Naive thymus-derived CD8-positive, alpha-beta T cell (primary cell): Measurements from ENCODE around the gene DDX39A. TPM values are rescaled to one million over a fixed set of nuclear protein-coding genes. Genes with fewer than 3 reads are reported as not detected.

Source experiments
- ATAC-seq, 2 donors: fragments of 150-1000 bp; cut with Tn5 transposase in 1 of 2; sonication (Bioruptor Pico), chemical (Tn5 transposase) in 1 of 2; 1 replicate in 1 of 2; 2 replicates in 1 of 2; pipeline ENCODE4 v1.10.0; 2021; ENCODE audit warnings: mild to moderate bottlenecking in 2 of 2, moderate library complexity in 2 of 2
- POLR2A ChIA-PET: fragments of 350-600 bp; sonication (Branson Sonifier 250); formaldehyde crosslinking; loops from one replicate; lab custom pipeline; 2021; ENCODE audit warnings: antibody characterized with exemption; lab: Charles Lee
- DNase-seq, 10 donors: peaks; one replicate each; pipeline versions ENCODE4 v3.0.0 to v3.0.0-alpha.2; 2020 to 2022
- H3K27ac Mint-ChIP-seq, 10 donors: one replicate each; pipeline ENCODE4 v1.8.0; 2020 to 2022; ENCODE audit warnings: mild to moderate bottlenecking in 10 of 10, mixed read lengths in 10 of 10, moderate library complexity in 4 of 10, inconsistent platforms in 1 of 10
- H3K27me3 Mint-ChIP-seq, 5 donors: one replicate each; pipeline ENCODE4 v1.8.0; 2021 to 2022; ENCODE audit warnings: mixed read lengths in 5 of 5
- H3K36me3 Mint-ChIP-seq, 3 donors: one replicate each; pipeline ENCODE4 v1.8.0; 2020 to 2022; ENCODE audit warnings: mixed read lengths in 3 of 3, mild to moderate bottlenecking in 2 of 3, inconsistent platforms in 1 of 3
- H3K4me1 Mint-ChIP-seq, 4 donors: one replicate each; pipeline ENCODE4 v1.8.0; 2021 to 2022; ENCODE audit warnings: mixed read lengths in 4 of 4
- H3K4me3 Mint-ChIP-seq, 10 donors: one replicate each; pipeline ENCODE4 v1.8.0; 2020 to 2022; ENCODE audit warnings: mild to moderate bottlenecking in 10 of 10, mixed read lengths in 10 of 10, moderate library complexity in 6 of 10, inconsistent platforms in 1 of 10
- H3K9me3 Mint-ChIP-seq, 9 donors: one replicate each; pipeline ENCODE4 v1.8.0; 2020 to 2022; ENCODE audit warnings: mixed read lengths in 9 of 9, mild to moderate bottlenecking in 3 of 9, inconsistent platforms in 1 of 9, moderate library complexity in 1 of 9
- polyA plus RNA-seq, 3 donors: library from polyadenylated mRNA; unstranded; fragments of 300-500 nt; fragmentation: Illumina TruSeq; gene quantifications; one replicate each; pipeline ENCODE4 v1.2.3, GENCODE V29; 2021
- total RNA-seq, 8 experiments: library from RNA in 2 of 8; stranded (reverse) in 2 of 8; gene quantifications; one replicate each; pipeline ENCODE4 v1.2.3 and lab custom pipeline; 2021 to 2026

Gene DDX39A
- total and polyA plus RNA-seq, 5 experiments from 2014 or later = 96.0 to 165 (median 136) TPM

DNA sequence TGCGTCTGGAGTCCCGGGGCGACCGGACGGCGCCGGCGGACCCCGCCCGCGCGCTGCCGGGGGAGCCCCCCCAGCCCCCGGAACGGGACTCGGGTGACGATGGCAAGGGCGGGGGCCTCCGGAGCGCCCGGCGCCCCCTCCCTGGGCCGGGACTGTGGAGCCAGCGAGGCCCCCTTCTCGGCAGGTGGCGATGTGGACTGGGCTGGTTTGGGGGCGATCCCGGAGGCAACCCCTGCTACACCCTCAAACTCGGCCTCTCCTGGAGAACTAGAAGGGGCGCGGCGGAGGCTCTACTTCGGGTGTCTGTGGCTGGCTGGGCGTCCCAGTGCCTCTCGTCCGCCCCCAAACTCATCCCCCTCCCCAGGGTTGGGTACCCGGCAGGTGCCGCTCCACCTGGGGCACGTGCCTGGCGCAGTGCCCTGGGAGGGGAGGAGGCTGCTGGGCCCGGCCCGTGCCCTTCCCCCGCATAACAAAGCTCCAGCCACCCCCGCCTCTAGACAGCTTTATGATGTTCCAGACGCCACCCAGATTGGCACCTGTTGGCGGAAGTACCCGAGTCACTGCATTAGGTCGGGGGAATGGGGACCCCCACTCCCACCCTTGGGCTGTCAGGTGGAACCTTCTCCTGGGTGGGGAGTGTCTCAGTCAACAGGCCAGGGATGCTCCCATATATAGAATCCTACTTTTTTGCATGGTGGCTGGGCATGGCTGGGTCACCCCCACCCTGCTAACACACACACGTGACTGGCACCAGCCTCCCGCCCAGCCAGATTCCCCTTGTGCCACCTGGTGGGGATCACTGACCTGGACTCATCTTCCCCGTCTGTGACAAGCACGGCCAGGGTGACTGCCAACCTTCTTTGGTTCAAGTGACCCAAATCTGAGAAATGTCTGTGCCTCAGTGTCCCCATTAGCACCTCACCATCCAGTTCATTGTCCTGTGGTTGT is 14.7 kb upstream of the DDX39A start:
- POLR2A ChIA-PET = interaction anchor here (0.7 to 2.2 kb wide), 10 partner anchors 15 to 268 kb away, joined by 3 to 9 read pairs (median 3); partner anchors contain the start of genes ADGRE5, DDX39A and DNAJB1
- no peaks in the 10 kb centered on the region for H3K9me3 Mint-ChIP-seq

DNA sequence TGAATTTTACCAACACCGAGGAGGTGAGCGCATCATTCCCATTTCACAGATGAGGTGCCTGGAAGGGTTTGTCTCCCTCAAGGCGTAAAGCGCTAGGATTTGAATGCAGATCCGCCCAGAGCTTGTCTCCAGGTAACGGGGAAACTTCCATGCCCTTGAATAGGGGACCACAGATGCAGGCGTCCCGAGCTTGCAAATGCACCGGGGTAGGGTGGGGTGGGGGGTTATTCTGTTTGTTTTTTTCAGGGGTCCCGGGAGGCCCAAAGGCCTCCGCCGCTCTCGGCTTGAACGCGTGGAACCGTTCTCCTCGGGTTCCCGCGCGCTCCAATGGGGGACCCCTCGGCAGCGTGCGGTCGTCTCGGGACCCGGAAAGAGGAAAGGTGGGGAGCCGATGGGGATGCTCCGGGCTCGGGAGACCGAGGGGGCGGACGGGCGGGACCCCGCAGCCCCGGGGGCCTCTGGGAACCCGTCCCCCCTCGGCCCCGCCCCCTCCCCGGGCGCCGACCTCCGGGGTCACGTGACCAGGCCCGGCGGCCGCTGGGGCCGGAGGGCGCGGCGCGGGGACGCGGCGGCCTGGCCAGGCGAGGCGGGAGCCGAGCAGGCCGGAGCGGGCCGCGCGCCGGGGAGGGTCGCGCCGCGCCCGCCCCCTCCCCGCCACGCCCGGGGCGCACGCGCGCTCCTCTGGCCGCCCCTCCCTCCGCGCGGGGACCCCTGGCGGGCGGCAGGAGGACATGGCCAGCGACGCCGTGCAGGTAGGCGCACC is 13.8 kb upstream of the DDX39A start, which contains the start of gene PKN1:
TSS of gene PKN1 (plus strand) at position 516 of the 763 bp plus-strand sequence. CDS start at position 732, 216 bp downstream.
- Mint-ChIP-seq H3K4me3 (peak within 1 kb of the TSS; percentile 76 to 93 (median 87)), H3K36me3 (peaks cover 0 to 13% (median 0%) of the 10 kb centered on the region in 3 donors), H3K27ac (peak within 1 kb of the TSS; percentile 87 to 96 (median 93)), H3K4me1 (peaks cover 10 to 46% (median 38%) of the 10 kb centered on the region in 4 donors), H3K27me3 (peaks cover 0 to 1% (median 0%) of the 10 kb centered on the region in 5 donors), H3K9me3 (no peaks in the 10 kb centered on the region)
- DNase-seq = peak in 7 of 10 donors; percentile 27 to 60 (median 51)
- ATAC-seq = peak; percentile 20 to 48
- POLR2A ChIA-PET = interaction anchor here (0.6 to 3.1 kb wide), 18 partner anchors 8 to 1500 kb away, joined by 3 to 36 read pairs (median 4); partner anchors contain the start of genes DDX39A and GIPC1

More for the DNA sequence above, 14.7 kb upstream of the DDX39A start:
- peaks cover 12 to 55% (median 44%) of the 10 kb centered on the region in 4 donors for H3K4me1 Mint-ChIP-seq
- ATAC-seq (peak; percentile 68 to 77), DNase-seq (peak in 9 of 10 donors; percentile 48 to 81 (median 57))
- peak overlapping the region; percentile 83 to 96 (median 92) for H3K27ac Mint-ChIP-seq
- peak overlapping the region; percentile 64 to 90 (median 84) for H3K4me3 Mint-ChIP-seq
- peaks cover 0 to 1% (median 0%) of the 10 kb centered on the region in 5 donors for H3K27me3 Mint-ChIP-seq
- peaks cover 0 to 13% (median 0%) of the 10 kb centered on the region in 3 donors for H3K36me3 Mint-ChIP-seq

DNA sequence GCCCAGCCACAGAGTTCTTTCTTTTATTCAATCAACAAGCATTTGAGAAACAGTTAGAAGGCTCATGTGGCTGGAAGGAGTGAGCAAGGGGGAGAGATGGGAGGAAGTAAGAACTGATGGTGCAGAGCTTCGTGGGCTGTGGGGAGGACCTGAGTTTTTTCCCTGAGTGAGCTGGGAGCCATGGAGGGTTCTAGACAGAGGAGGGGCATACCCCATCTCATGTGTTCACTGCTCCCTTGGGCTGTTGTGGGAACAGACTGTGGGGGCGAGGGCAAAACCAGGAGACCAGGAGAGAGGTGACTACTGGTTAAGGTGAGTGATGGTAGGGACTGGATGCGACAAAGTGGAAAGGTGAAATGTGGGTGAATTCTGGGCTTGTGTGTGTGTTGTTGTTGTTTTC is 11.6 kb upstream of the DDX39A start:
- peak overlapping the region in 5 of 10 donors; percentile 44 to 83 (median 73) for H3K27ac Mint-ChIP-seq
- DNase-seq (no peak), ATAC-seq (no peak)
- POLR2A ChIA-PET = interaction anchor here (0.6 to 3.1 kb wide), 6 partner anchors 9 to 366 kb away, joined by 3 to 36 read pairs (median 4); partner anchors contain the start of gene DDX39A
- H3K4me3 Mint-ChIP-seq = peak overlapping the region in 6 of 10 donors; percentile 24 to 63 (median 39)
- peaks cover 8 to 30% (median 25%) of the 10 kb centered on the region in 4 donors for H3K4me1 Mint-ChIP-seq
- H3K27me3 Mint-ChIP-seq = peaks cover 0 to 1% (median 0%) of the 10 kb centered on the region in 5 donors
- peaks cover 0 to 2% (median 0%) of the 10 kb centered on the region in 3 donors for H3K36me3 Mint-ChIP-seq
- H3K9me3 Mint-ChIP-seq = no peaks in the 10 kb centered on the region

DNA sequence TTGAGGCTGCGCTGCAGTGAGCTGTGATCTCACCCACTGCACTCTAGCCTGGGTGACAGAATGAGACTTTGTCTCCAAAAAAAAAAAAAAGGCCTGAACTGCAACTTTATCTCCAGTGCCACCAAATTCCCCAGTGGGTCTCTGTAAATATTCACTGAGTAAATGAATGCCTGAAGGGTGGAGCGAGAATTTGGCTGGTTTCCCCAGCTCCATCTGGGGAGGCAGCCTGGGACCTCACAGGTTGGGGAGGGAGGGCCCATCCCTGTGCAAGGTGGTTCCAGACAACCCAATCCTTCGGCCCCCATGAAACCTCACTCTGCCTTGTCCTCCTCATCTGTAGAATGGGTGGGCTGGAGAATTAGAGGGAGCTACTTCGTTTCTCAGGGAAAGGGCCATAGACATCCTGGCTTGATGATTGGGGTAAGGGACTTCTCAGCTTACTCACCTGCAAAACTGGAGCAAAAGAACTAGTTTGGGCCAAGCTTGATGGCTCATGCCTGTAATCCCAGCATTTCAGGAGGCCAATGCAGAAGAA is 9.8 kb upstream of the DDX39A start:
- POLR2A ChIA-PET = interaction anchor here (0.9 to 1.2 kb wide), 2 partner anchors 9 to 62 kb away, joined by 3 read pairs; no protein-coding TSS in a partner anchor
- H3K9me3 Mint-ChIP-seq = no peaks in the 10 kb centered on the region
- H3K4me3 Mint-ChIP-seq = no peak overlapping the region
- H3K27ac Mint-ChIP-seq = no peak overlapping the region
- ATAC-seq = no peak
- H3K36me3 Mint-ChIP-seq = no peaks in the 10 kb centered on the region
- no peak for DNase-seq
- peaks cover 4 to 15% (median 11%) of the 10 kb centered on the region in 4 donors for H3K4me1 Mint-ChIP-seq
- peaks cover 0 to 1% (median 0%) of the 10 kb centered on the region in 5 donors for H3K27me3 Mint-ChIP-seq

DNA sequence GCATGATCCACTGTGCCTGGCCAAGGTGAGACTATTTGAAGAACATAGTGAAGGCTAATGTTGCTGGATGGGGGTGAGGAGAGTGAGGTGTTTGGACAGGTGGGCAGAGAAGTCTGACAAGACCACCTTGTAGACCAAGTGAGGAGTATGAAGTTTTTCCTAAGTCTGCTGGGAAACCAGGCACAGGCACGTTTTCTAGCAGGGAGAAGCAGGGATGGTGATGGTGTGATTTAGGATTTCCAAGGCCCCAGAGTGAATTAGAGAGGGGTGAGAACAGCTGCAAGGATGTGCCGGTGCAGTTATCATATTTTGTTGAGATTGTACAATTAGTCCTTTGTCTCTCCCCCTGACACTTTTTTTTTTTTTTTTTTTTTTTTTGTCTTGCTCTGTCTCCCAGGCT is 8.3 kb upstream of the DDX39A start:
- Mint-ChIP-seq H3K4me1 (peaks cover 4 to 11% (median 9%) of the 10 kb centered on the region in 4 donors), H3K4me3 (no peak overlapping the region), H3K27ac (peak overlapping the region in 1 of 10 donors; percentile 28), H3K9me3 (no peaks in the 10 kb centered on the region), H3K36me3 (no peaks in the 10 kb centered on the region), H3K27me3 (peaks cover 0 to 1% (median 0%) of the 10 kb centered on the region in 5 donors)
- POLR2A ChIA-PET = interaction anchor here (0.6 to 0.7 kb wide), 2 partner anchors 10 to 640 kb away, joined by 3 to 5 read pairs; no protein-coding TSS in a partner anchor
- DNase-seq = no peak
- ATAC-seq = no peak

DNA sequence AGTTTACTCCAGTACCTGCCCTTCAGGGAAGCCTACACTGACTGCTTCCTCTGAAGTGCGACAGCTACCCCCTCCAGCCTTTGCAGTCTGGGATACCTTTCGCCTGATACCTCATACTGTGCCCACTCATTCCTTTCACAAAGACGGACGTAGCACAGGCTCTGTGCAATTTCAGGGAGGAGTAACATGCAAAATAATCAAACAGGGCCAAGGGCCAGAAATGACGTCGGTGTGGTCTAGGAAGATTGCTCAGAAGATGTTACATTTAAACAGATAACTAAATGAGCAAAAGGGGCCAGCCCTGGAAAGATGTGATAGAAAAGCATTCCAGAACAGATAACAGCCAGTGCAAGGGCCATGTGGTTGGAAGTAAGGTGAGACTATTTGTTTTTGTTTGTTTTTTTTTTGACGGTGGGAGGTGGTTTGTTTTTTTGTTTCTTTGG is 6.6 kb upstream of the DDX39A start:
- DNase-seq = no peak
- no peak overlapping the region for H3K4me3 Mint-ChIP-seq
- H3K4me1 Mint-ChIP-seq = peaks cover under 1 to 4% (median 2%) of the 10 kb centered on the region in 4 donors
- H3K27ac Mint-ChIP-seq = no peak overlapping the region
- H3K9me3 Mint-ChIP-seq = no peaks in the 10 kb centered on the region
- H3K27me3 Mint-ChIP-seq = peaks cover 0 to 1% (median 0%) of the 10 kb centered on the region in 5 donors
- POLR2A ChIA-PET = interaction anchor here (0.7 kb wide), 1 partner anchor 1308 kb away, joined by 4 read pairs; no protein-coding TSS in a partner anchor
- no peak for ATAC-seq
- H3K36me3 Mint-ChIP-seq = no peaks in the 10 kb centered on the region

DNA sequence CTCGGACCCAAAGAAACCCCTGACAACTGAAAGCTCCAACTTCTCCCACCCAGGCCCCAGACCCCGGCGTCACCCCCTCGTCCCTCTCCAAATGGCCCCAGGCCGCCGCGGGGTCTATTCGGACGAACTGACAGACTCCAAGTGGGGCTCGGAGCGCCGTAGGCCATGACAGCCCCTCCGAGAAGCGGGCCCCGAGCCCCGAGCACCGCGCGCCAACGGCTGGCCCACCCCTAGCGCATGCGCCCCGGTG is 360 bp downstream of the DDX39A start:
- Mint-ChIP-seq H3K4me1 (peaks cover 21 to 44% (median 43%) of the 10 kb centered on the region in 4 donors), H3K27ac (peak overlapping the region; percentile 95 to 100 (median 98)), H3K4me3 (peak overlapping the region; percentile 91 to 100 (median 97)), H3K9me3 (no peaks in the 10 kb centered on the region), H3K27me3 (no peaks in the 10 kb centered on the region), H3K36me3 (peaks cover 0 to 24% (median 4%) of the 10 kb centered on the region in 3 donors)
- ATAC-seq (peak; percentile 51 to 54), DNase-seq (peak in 4 of 10 donors; percentile 78 to 89 (median 82))
- POLR2A ChIA-PET = interaction anchor here (0.6 to 4.0 kb wide), 14 partner anchors 13 to 1248 kb away, joined by 3 to 36 read pairs (median 8); partner anchors contain the start of genes ADGRE5, DNAJB1 and PKN1

DNA sequence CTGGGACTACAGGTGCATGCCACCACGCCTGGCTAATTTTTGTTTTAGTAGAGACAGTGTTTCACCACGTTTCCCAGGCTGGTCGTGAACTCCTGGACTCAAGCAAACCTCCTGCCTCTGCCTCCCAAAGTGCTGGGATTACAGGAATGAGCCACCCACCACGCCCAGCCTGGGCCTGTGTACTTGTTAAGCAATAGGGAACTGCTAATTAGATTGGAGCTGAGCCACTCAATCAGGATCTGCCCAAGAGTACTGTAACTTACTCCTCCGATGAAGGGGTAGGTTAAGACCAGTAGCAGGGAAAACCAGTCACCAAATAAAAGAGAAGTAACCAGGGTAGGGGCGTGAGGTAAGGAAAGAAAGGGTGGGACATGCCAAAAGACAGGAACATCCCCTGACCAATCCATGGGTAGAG is 2.3 kb downstream of the DDX39A start:
- H3K9me3 Mint-ChIP-seq = no peaks in the 10 kb centered on the region
- DNase-seq = no peak
- POLR2A ChIA-PET = interaction anchor here (0.6 to 4.0 kb wide), 4 partner anchors 15 to 1662 kb away, joined by 3 to 36 read pairs (median 8); partner anchors contain the start of gene PKN1
- ATAC-seq = no peak
- peaks cover 0 to 43% (median 7%) of the 10 kb centered on the region in 3 donors for H3K36me3 Mint-ChIP-seq
- H3K4me1 Mint-ChIP-seq = peaks cover 28 to 60% (median 57%) of the 10 kb centered on the region in 4 donors
- H3K27ac Mint-ChIP-seq = peak overlapping the region; percentile 63 to 97 (median 84)
- no peaks in the 10 kb centered on the region for H3K27me3 Mint-ChIP-seq
- H3K4me3 Mint-ChIP-seq = peak overlapping the region; percentile 64 to 100 (median 82)

DNA sequence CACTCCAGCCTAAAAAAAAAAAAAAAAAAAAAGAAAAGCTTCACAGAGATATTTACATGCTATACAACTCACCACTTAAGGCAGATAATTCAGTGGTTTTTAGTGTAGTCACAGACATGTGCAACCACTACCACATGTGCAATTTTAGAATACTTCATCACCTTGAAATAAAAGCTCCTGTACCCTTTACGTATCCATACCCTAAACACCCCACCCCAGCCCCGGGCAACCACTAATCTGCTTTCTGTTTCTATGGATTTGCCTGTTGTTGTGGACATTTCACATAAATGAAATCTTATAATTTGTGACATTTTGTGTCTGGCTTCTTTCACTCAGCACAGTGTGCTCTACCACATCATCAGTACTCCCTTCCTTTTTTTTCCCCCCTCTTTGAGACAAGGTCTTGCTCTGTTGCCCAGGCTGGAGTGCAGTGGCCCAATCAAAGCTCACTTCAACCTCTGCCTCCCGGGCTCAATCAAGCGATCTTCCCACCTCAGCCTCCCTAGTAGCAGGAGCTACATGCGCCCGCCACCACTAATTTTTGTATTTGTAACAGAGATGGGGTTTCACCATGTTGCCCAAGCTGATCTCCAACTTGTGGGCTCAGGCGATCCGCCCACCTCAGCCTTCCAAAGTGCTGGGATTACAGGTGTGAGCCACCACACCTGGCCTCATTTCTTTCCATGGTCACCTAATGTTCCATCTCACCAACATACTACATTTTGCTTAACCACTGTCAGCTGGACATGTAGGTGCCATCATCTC is 4.0 kb downstream of the DDX39A start:
- no peak for DNase-seq
- peak overlapping the region in 9 of 10 donors; percentile 23 to 91 (median 38) for H3K4me3 Mint-ChIP-seq
- peak overlapping the region; percentile 39 to 94 (median 88) for H3K27ac Mint-ChIP-seq
- H3K27me3 Mint-ChIP-seq = no peaks in the 10 kb centered on the region
- no peak for ATAC-seq
- POLR2A ChIA-PET = interaction anchor here (0.6 to 1.6 kb wide), 8 partner anchors 9 to 246 kb away, joined by 3 to 6 read pairs (median 3); no protein-coding TSS in a partner anchor
- peaks cover 0 to 58% (median 10%) of the 10 kb centered on the region in 3 donors for H3K36me3 Mint-ChIP-seq
- H3K9me3 Mint-ChIP-seq = no peaks in the 10 kb centered on the region
- H3K4me1 Mint-ChIP-seq = peaks cover 29 to 69% (median 61%) of the 10 kb centered on the region in 4 donors

DNA sequence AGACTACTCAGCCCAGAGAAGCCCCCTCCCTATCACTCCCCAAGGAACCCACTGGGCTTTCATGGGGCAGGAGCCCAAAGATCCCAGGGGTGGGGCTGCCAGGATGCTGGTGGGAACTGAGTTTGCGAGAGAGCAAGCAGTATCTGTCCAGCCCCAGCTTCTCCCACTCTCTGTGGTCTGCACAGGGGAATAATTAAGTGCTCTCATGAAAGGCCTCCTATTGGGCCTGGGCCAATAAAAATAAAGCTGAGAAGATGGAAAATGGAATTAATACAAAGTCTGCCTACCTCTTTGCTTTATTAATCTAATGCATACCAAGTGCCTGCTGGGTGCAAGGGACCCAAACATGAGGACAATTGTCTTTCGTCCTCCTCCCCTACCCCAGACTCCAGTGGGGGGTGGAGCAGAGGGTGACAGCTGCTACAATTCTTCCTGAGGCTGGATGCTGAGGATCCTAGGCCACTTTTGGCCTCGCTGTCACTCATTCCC is 5.4 kb downstream of the DDX39A start:
- no peaks in the 10 kb centered on the region for H3K9me3 Mint-ChIP-seq
- no peaks in the 10 kb centered on the region for H3K27me3 Mint-ChIP-seq
- H3K4me3 Mint-ChIP-seq = peak overlapping the region in 7 of 10 donors; percentile 34 to 82 (median 56)
- POLR2A ChIA-PET = interaction anchor here (0.6 to 1.6 kb wide), 8 partner anchors 8 to 66 kb away, joined by 3 to 6 read pairs (median 4); no protein-coding TSS in a partner anchor
- DNase-seq = no peak
- peaks cover 0 to 71% (median 10%) of the 10 kb centered on the region in 3 donors for H3K36me3 Mint-ChIP-seq
- peak overlapping the region; percentile 53 to 91 (median 79) for H3K27ac Mint-ChIP-seq
- ATAC-seq = no peak
- H3K4me1 Mint-ChIP-seq = peaks cover 26 to 70% (median 53%) of the 10 kb centered on the region in 4 donors
